GM12873 (cell line): Measurements from ENCODE around the gene STAB2.

Experiments used
- TF ChIP-seq, protein P1 (sequence below): IDR thresholded peaks from 2 replicates; pipeline ENCODE4 v1.5.1; 2012; ENCODE audit warnings: low read depth, mild to moderate bottlenecking, moderate library complexity, low read length, control low read depth; ENCODE audit not compliant: insufficient read depth; ENCODE audit errors: missing control alignments

STAB2 gene

GRCh38 chr12:103647267-103647666 is 60.2 kb downstream of the STAB2 start:
- TF ChIP-seq, protein P1, sequence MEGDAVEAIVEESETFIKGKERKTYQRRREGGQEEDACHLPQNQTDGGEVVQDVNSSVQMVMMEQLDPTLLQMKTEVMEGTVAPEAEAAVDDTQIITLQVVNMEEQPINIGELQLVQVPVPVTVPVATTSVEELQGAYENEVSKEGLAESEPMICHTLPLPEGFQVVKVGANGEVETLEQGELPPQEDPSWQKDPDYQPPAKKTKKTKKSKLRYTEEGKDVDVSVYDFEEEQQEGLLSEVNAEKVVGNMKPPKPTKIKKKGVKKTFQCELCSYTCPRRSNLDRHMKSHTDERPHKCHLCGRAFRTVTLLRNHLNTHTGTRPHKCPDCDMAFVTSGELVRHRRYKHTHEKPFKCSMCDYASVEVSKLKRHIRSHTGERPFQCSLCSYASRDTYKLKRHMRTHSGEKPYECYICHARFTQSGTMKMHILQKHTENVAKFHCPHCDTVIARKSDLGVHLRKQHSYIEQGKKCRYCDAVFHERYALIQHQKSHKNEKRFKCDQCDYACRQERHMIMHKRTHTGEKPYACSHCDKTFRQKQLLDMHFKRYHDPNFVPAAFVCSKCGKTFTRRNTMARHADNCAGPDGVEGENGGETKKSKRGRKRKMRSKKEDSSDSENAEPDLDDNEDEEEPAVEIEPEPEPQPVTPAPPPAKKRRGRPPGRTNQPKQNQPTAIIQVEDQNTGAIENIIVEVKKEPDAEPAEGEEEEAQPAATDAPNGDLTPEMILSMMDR = no peak

DNA sequence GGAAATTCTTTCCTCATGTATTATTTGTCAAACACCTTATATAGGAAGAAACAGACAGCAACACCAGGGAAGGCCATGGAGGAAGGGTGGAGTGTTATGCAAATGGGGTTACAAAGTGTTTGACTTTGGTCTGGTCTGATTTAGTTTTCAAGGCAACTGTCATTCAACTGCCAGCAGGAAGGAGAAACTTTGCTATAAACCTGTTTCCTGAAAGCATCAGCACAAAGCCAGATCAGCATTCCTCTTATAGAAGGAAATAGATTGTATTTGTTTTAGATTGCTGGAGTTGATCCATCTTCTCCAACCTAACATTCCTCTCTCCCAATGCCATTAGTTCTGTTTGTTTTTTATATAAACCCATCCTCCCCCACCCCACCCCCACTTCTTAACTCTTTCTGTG is 65.7 kb downstream of the STAB2 start:
- TF ChIP-seq, protein P1 = no peak

DNA sequence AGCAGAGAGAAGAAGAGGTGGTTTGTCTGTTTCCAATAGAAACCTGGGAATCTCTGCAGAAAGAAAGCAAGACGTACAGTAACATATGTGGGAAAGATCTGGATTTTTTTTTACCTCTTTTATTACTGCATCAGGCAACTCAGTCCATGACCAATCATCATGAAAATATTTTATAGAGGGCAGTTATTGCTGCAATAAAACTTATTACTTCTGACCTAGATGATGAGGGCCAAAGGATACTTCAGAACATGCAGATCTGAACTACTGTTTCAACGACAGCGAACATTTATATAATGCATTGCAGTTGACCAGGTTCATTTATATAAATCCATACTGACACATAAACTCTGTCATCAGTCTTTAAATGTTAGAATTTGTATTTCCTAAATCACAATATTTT is 67.7 kb downstream of the STAB2 start:
- TF ChIP-seq, protein P1 = no peak

GRCh38 chr12:103656291-103656690 is 69.2 kb downstream of the STAB2 start:
- TF ChIP-seq, protein P1 = no peak

DNA sequence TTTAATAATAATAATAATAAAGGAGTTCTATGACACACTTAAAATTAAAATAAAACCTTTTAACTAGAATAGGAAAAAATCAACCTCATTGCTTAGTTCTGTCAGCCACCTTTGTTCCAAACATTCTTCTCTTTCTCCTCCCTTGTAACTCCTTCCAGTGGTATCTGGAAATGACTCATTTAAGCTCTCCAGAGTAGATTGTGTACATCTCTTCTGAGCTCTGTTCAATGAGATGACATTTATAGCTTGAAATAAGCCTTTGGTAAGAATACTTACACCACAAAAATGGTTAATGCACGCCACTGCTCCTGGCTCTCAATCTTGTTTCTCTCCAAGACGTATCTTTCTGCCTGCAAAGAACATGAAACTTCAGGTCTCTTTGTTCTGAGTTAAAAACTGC is 70.3 kb downstream of the STAB2 start:
- TF ChIP-seq, protein P1 = no peak

GRCh38 chr12:103664626-103665025 is 77.6 kb downstream of the STAB2 start:
- TF ChIP-seq, protein P1 = no peak

GRCh38 chr12:103665971-103666370 is 78.9 kb downstream of the STAB2 start:
- TF ChIP-seq, protein P1 = no peak
